ENCODE results near the gene TGOLN2.

The TGOLN2 gene

GRCh38 chr2:85327822-85328617, at the start of gene TGOLN2:
TSS of gene TGOLN2 (minus strand) at chr2:85327989. CDS start at chr2:85327962, 27 bp downstream.
- peak within 1 kb of the TSS; percentile 79 to 85 for H3K4me3 ChIP-seq (replicated peaks in 1 of 2; ENCODE audit: low read depth in 2 of 2, low read length in 2 of 2)
- TF ChIP-seq, protein P1, sequence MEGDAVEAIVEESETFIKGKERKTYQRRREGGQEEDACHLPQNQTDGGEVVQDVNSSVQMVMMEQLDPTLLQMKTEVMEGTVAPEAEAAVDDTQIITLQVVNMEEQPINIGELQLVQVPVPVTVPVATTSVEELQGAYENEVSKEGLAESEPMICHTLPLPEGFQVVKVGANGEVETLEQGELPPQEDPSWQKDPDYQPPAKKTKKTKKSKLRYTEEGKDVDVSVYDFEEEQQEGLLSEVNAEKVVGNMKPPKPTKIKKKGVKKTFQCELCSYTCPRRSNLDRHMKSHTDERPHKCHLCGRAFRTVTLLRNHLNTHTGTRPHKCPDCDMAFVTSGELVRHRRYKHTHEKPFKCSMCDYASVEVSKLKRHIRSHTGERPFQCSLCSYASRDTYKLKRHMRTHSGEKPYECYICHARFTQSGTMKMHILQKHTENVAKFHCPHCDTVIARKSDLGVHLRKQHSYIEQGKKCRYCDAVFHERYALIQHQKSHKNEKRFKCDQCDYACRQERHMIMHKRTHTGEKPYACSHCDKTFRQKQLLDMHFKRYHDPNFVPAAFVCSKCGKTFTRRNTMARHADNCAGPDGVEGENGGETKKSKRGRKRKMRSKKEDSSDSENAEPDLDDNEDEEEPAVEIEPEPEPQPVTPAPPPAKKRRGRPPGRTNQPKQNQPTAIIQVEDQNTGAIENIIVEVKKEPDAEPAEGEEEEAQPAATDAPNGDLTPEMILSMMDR (IDR thresholded peaks at IDR 0.05; ENCODE audit: low read depth, low read length) = no peak
- DNase-seq (ENCODE audit: low read depth in 2 of 2) = peak; percentile 92 to 93

DNA sequence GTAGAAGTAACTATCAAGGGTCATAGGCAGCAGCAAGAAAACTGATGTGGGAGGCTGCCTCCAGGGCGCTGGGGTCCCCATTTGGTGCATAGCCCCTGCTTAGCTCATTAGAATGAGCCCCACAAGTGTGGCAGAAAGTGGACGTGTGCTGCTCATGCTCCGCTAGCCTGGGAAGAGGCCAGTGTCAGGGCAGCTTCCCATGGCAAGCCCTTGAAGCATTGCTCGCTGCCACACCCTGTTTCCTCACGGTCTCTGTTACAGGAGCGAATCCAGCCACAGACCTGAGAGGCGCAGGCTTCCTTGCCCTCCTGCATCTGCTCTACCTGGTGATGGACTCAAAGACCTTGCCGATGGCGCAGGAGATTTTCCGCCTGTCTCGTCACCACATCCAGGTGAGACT, 49.3 kb upstream of the TGOLN2 start:
- H3K4me3 ChIP-seq (replicated peaks in 1 of 2; ENCODE audit: low read depth in 2 of 2, low read length in 2 of 2) = no peak overlapping the region
- TF ChIP-seq, protein P1 (IDR thresholded peaks at IDR 0.05; ENCODE audit: low read depth, low read length) = no peak
- DNase-seq (ENCODE audit: low read depth in 2 of 2) = no peak

DNA sequence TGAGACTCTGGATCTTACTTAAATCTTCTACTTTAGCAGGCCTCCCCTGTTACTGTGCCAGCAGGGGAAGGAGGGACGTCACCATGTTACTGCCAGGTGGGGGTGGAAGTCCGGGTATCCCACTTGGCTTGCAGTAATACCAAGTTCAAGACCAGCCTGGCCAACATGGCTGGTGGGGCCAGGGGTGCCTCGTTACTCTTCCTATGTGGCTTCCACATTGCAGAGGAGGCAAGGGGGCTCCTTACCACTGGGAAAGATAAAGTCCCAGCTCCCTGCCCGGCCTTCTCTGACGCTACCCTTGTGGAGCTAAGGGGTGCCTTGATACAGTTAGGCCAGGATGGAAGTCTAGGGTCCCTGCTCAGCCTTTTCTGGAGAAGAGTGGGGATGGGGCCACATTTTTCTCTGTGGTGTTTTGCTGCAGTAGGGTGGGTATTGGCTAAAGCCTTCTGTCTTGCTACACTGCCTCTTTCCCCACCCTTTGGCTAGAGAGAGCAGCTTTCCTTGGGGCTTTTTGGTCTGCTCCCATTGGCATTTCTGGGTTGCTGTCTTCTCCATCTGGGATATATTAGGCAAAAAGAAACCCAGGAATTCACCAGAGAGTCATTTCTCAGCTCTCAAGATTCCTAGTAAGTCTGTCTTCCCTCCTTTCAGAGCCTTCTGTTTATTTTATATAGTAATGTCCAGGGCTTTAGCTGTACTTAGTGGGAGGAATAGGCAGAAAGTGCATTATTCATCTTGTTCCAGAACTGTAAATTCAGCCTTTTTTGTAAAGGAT, 48.7 kb upstream of the TGOLN2 start:
- no peak overlapping the region for H3K4me3 ChIP-seq (replicated peaks in 1 of 2; ENCODE audit: low read depth in 2 of 2, low read length in 2 of 2)
- no peak for DNase-seq (ENCODE audit: low read depth in 2 of 2)
- TF ChIP-seq, protein P1 (IDR thresholded peaks at IDR 0.05; ENCODE audit: low read depth, low read length) = no peak

- H3K4me3 ChIP-seq (replicated peaks in 1 of 2; ENCODE audit: low read depth in 2 of 2, low read length in 2 of 2) = no peak overlapping the region
- TF ChIP-seq, protein P1 (IDR thresholded peaks at IDR 0.05; ENCODE audit: low read depth, low read length) = no peak
- no peak for DNase-seq (ENCODE audit: low read depth in 2 of 2)
Measured at GRCh38 chr2:85371045-85371444, 43.3 kb upstream of the TGOLN2 start.

DNA sequence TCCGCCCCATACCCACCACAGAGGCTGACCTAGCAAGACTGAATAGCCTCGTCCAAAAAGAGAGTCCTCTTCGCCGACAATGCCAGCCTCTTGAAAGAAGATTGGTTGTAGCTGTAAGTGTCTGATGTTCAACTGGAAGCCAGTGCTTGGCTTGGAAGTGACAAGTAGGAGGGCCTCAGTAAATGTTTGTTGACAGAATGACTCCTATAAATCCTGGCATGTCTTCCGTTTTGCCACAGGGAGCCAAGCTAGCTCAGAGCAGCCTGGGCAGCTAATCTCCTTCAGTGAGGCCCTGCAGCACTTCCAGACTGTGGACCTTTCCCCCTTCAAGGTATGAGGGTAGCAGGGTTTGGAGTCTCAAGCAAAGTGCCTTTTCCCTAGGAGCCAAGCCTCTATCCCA, 41.7 kb upstream of the TGOLN2 start:
- no peak overlapping the region for H3K4me3 ChIP-seq (replicated peaks in 1 of 2; ENCODE audit: low read depth in 2 of 2, low read length in 2 of 2)
- TF ChIP-seq, protein P1 (IDR thresholded peaks at IDR 0.05; ENCODE audit: low read depth, low read length) = no peak
- DNase-seq (ENCODE audit: low read depth in 2 of 2) = no peak

DNA sequence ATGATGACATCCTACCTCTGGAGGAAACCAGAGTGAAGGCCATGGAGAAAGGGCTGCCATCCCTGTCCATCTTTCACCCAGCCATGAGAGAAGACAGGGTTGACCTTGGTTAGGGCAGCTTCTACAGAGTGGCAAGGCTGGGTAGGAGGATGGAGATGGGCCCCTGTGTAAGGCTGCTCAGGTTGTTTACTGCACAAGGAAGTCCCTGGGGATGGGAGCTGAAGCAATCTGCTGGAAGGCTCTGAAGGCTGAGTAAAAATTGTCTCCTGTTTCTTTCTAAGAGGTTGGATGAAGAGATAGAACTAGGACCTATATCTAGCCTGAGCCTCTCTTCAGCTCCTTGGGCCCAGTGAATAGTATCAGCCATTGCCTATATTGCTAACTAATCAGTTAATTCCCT, 41.1 kb upstream of the TGOLN2 start:
- TF ChIP-seq, protein P1 (IDR thresholded peaks at IDR 0.05; ENCODE audit: low read depth, low read length) = no peak
- no peak overlapping the region for H3K4me3 ChIP-seq (replicated peaks in 1 of 2; ENCODE audit: low read depth in 2 of 2, low read length in 2 of 2)
- DNase-seq (ENCODE audit: low read depth in 2 of 2) = peak; percentile 21 to 33
